SK-MEL-5 (cell line): ENCODE results near the gene KCNIP4. TPM values are rescaled to one million over a fixed set of nuclear protein-coding genes. Genes with fewer than 3 reads are reported as not detected.

Source experiments
- DNase-seq: peaks from one replicate; pipeline ENCODE4 v3.0.0-alpha.2; 2016; ENCODE audit warnings: low read depth, low spot score
- in situ Hi-C: cut with HindIII; loops from 2 replicates; pipeline ENCODE4 v1.10.0; 2016; ENCODE audit warnings: low sequenced_read_pairs, high pct_unique_total_duplicates, low pct_unique_long_range_greater_than_20kb
- total RNA-seq: library from RNA; depleted of rRNA; stranded (reverse); fragments of >200 nt; shearing (Covaris generic); gene quantifications from 2 replicates; pipeline ENCODE4 v1.2.3, GENCODE V29; 2014

Gene KCNIP4
- total RNA-seq, 1 experiment from 2014 or later: not detected

DNA sequence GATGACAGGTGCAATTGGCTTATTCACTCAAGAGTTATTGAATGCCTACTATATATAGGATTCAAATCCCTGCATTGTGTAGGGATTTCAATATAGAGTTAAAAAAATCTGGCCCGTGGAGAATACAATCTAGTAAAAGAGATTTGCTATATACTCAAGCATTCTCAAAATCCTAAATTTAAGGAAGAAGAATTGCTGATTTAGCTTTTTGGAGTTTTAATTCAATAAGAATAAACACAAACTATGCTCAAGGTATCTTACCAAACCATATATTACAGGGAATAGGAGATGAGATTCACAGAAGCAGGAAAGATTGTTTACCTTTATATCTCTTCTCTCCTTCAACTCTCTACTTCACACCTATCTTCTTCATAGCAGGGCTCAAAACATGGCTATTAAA lies 771.5 kb downstream of the KCNIP4 start:
- in situ Hi-C loops: no loop called here
- no peak for DNase-seq

DNA sequence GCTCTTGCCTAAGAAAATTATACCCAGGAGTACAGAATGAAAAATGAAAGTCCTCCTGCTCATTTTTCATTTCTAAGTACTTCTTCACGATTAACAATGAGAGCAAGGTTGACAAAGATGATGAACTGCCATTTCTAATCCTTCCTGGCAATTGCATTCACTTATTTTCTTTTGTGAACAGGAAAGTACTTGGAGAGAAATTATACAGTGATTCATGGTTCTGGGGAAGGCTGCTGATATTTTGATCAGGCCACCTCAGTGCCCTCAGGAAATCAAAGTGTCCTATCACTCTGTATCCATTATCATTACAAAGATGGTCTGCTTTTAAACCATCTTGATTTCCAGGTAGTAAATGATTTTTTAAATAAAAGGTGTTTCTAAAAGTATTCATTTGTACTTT lies 780.9 kb downstream of the KCNIP4 start:
- in situ Hi-C loops: no loop called here
- DNase-seq: no peak

DNA sequence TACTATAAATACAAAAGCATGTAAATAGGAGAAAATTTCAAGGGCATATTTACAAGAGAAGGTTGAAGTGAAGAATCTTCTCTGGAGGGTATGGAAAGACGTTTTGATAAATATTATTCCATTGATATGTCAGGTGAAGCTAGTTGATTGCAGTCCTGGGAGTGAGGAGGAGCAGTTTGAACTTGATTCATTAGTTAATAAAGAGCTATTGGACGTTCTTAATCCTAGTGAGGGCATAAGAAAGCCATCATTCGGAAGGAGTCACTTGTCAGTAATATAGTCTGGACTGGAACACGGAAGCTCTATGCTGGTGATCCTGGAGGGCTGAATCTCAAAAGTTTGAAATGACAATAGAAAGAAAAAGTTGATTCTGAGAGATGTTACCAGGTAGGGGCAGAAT lies 793.2 kb downstream of the KCNIP4 start:
- in situ Hi-C loops: no loop called here
- DNase-seq: no peak

DNA sequence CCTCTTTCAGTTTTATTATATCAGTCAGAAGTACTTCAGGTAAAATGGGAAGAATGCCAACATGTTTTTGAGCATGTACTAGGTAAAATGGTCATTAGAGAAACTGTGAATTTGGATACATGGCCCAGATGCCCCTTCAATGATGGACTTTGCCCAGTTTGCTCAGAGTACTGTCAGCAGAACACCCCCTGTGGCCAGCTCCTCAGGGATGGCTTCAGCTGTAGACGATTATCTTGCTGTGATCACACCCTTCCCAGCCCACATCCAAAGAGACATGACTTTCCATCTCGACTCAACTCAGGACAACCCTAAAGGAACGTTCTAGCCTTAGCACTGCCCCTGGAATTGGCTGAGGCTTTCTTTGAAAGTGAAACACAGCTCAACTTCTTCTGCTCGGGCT lies 809.2 kb downstream of the KCNIP4 start:
- DNase-seq: no peak
- in situ Hi-C loops: no loop called here

DNA sequence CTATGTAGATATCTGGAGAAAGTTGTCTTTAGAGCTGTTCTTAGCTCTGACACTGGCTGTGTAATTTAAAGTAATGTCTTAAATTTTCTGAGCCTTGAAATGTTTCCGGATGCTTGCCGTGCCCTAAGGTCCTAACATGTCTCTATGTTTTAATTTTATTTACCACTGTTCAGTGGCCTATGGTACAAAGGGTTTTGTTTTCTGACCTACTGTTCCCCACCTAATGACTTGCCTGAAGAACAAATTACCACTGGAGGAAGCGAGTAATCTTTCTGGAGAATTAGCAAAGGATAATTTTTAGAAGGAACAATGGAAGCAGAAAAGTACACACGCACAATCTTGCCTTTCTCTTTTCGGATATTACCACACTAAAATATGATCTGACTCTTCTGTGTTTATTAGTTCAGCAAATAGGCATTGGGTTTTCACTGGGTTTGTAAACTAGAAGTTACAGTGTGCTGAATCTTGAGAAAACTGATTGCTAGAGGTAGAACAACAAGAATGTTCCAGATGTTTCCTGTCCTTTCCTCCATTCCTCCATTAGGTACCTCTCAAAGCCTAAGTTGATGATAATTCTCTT lies 812.4 kb downstream of the KCNIP4 start:
- in situ Hi-C loops: no loop called here

DNA sequence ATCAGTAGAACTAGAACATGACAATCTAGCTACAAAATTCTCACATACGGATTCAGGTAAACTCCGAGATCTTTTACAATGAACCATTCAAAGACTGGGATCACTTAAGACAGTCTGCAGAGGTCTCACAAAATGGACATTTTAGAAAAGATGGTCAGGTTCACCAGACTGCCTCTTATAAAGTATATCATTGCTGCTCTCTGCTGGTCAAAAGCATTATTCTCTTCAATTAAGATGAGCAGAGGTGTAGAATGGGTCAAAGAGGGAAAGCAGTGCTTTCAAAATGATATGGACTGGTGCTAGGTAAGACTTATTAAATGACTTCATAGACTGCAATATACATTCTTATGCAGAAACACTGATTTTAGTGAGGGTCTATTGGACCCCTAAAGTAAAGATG lies 813.6 kb downstream of the KCNIP4 start:
- peak; percentile 69 for DNase-seq
- in situ Hi-C loops: no loop called here

More for the DNA sequence above, 812.4 kb downstream of the KCNIP4 start:
- no peak for DNase-seq

DNA sequence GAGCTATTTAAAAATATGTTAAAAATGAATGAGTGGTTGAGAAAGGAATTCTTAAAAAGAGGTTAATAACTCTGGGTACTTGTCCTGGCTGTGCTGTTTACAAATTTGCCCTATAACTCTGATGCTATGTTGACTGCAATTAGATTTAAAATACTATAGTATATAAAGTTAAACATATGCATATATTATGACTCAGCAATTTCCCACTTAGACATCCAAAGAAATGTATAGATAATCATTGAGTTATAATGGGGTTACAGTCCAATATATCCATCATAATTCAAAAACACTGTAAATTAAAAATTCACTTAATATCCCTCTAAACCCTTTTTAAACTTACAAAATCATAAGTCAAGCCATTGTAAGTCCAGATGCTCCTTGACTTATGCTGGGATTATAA lies 818.0 kb downstream of the KCNIP4 start:
- no peak for DNase-seq
- in situ Hi-C loops: no loop called here

DNA sequence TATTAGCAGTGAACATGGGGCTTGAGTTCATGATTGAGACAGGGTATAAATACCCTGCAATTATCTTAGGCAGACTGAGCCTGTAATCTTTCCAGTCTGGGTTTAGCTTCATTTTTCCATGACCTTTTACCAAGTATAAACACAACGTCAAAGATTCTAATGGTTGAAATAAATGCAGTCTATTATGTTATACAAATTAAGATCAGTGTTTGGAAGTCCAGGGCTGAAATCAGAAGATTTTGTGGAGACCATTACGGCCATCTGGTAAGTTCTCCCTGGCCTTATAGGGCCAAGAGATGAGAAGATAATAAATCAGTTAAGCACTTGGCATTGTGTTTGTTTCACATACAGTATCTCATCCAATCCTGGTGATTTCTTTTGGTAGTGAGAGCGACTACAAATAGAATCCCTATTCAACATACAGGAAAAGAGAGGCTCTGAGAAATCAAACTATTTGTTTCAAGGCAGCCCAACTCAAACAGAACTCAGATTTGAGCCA lies 822.5 kb downstream of the KCNIP4 start:
- no peak for DNase-seq
- in situ Hi-C loops: no loop called here

DNA sequence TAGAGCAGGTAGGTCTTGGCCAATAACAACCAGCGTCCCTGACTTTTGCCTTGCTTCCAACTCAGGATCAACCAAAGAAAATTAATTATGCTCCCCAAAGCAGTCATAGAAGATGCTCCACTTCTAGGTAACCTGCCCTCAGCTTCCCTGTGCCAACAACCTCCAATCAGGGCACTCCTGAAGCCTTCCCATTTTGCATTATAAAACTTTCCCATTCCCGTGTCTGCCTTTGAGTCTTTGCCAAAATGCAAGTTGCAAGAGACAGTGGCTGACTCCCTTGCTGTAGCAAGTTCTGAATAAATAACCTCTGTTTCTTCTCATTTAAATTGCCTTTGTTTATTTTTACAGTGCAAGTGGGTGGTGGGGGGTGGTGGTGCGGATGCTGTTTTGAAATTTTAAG lies 830.3 kb downstream of the KCNIP4 start:
- in situ Hi-C loops: no loop called here
- no peak for DNase-seq

DNA sequence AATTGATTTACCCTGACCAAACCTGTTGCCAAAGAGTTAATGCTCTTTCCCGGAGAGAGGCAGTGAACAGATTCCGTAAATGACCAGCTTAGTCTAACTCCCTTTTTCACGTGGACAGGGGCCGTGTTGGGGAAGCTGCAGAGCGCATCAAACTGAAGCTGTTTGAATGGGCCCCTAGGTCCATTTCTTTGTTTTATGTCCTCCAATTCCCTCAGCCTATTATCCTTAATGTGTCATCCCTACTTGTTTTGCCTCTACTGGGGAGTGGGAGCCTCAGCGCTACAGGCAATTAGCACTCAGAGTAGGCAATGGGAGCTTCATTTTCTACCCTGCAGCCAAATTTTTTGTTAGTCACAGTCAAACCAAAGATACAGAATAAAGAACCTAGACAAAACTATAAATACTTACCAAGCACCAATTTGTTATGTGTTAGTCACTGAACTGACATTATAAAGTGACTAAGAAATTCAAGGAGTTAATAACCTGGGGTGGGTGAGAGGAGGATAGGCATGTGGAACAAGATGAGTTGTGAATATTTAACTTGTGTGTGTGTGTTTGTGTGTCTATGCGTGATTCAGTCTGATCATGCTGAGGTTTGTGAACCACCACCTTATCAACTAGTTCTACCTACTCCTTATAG lies 830.9 kb downstream of the KCNIP4 start:
- in situ Hi-C loops: no loop called here
- DNase-seq: no peak

DNA sequence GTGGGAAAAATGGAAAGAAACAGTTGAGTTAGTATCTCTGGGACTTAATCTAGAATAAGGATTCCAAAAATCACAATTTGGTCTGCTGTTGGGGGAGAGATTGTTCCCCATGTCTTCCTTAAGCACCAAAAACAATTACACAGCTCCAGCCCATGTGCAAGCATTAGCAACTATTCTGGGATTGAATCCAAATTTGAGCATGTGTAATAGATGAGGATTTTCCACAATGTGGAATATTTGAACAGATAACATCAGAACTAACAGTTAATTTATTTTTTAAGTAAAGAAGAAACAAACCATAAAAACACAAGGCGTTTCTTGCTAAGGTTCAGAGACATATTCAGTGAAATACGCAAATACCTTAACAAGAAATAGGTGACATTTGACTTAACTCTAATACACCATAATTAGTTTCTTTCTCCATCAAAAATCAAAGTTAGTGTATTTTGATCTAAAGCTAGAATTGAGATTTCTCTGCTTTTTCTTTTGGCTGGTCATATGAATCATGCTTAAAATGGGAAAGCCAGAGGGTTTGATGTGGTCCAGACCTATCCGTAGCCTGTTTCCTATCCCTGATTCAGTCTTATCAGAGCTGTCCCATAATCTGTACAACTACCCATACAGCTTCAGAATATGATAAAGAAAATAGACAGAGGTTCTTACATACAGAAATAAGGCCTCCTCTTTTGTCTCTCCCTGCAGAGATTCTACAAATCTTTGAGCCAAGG lies 834.9 kb downstream of the KCNIP4 start:
- in situ Hi-C loops: no loop called here
- no peak for DNase-seq

DNA sequence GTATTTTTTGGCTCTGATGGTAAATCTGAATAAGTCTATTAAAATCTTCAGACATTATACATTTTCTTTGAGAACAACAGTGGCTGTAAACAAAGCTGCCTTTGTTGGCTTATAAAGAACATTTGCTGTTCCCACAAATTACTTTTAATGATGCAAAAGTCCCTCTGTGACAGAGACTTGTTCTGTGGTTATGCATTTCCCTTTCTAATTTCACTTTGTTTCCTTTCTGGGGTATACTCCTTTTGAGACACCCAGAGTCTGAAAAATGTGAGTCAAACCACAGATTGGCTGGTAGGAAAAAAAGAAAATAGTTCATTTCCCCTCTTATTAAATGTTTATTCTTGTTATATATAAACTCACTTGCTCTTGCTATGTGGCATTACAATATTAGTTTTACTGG lies 845.9 kb downstream of the KCNIP4 start:
- in situ Hi-C loops: no loop called here

DNA sequence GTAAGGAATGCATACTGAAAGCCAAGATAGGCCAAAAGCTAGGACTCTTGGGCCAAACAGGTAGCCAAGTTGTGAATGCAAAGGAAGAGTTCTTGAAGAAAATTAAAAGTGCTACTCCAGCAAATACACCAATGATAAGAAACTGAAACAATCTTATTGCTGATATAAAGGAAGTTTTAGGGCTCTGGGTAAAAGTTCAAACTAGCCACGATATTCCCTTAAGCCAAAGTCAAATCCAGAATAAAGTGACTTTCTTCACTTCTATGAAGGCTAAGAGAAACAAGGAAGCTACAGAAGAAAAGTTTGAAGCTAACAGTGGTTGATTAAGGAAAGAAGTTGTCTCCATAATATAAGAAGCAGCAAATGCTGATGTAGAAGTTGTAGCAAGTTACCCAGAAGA lies 850.7 kb downstream of the KCNIP4 start:
- no peak for DNase-seq
- in situ Hi-C loops: no loop called here

More for the DNA sequence above, 845.9 kb downstream of the KCNIP4 start:
- DNase-seq: no peak

DNA sequence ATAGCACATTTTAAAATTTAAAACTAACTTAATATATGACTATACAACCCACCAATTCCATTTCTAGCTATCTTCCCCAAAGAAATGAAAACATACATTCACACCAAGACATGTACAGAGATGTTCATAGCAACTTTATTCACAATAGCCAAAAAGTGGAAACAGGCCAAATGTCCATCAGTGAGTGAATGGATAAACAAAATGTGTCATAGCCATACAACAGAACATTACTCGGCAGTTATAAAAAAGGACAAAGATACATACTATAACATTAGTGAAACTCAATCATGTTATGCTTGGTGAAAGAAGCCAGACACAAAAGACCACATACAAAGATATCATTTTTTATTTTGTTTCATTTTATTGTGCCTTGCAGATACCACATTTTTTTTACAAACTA lies 851.5 kb downstream of the KCNIP4 start:
- in situ Hi-C loops: no loop called here

DNA sequence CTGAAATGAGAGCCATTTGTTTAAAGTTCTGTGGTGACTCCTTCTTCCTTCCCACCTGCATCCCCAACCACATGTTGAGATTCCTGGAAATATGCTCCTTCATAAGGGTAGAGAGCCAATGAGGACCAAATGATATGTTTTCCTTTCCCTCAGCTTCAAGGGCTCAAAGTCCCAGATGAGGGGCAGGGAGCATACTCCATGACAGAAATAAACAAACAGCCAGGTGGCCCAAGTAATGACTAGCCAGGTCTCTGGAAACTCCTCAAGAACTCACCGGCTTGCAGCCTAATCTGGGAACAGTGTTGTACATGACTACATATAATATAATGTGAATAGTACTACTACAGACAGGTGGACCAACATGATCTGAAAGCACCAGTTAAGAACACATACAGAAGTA lies 856.0 kb downstream of the KCNIP4 start:
- in situ Hi-C loops: no loop called here
- DNase-seq: no peak

More for the DNA sequence above, 851.5 kb downstream of the KCNIP4 start:
- DNase-seq: no peak

DNA sequence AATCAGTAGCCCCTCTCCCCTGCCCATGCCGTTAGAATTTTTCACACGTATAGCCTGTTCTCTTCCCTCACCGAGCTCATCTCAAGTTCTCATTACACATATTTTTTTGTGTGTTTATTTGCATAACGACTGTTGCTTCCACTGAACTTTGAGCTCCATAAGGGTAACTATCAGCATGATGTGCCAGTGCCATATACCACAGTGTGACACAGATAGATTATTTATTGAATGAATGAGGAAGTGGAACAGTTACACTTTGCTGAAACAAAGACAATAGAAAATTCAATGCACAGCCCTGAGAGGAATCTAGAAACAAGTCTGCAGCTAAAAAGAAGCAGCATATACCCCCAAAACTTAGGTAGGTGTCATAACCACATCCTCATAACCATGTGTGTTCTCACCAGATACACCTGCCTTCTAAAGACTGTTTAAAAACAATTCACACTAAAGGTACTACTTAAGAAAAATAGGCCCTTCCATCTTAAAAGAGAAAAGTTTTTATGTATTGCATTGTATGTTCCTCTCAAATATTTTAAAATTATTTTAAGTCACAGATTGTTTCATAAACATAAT lies 858.4 kb downstream of the KCNIP4 start:
- in situ Hi-C loops: no loop called here
- no peak for DNase-seq

DNA sequence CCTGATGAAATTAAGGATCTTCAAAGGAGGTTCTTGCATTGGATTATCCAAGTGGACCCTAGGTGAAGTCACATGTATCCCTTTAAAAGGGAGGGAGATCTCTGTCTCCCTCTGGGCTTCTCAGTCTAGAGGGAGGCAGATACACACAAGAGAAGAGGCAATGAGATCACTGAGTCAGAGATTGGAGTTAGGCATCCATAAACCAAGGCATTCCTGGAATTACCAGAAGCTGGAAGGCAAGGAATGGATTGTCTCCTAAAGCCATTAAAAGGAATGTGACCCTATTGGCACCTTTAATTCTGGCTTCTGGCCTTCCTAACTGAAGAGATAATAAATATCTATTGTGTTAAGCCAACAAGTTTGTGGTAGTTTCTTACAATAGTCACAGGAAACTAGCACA lies 865.2 kb downstream of the KCNIP4 start:
- in situ Hi-C loops: no loop called here
- DNase-seq: no peak

DNA sequence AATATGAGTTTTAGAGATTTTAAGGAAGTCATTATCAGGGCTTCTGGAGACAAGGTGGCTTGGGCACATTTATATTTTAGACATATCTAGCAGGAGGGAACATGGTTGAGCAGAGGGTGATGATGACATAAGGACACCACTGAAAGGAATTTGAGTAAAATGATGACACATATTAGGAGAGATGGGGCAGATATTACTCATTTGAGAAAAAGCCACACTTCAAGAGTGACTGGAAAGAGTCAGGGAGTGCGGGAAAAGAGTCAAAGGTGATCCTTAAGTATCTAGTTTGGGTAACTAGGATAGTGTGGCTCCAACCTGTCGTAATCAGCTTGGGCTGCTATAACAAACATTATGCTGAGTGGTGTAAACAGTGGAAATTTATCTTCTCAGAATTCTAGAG lies 870.6 kb downstream of the KCNIP4 start:
- in situ Hi-C loops: no loop called here
- no peak for DNase-seq

DNA sequence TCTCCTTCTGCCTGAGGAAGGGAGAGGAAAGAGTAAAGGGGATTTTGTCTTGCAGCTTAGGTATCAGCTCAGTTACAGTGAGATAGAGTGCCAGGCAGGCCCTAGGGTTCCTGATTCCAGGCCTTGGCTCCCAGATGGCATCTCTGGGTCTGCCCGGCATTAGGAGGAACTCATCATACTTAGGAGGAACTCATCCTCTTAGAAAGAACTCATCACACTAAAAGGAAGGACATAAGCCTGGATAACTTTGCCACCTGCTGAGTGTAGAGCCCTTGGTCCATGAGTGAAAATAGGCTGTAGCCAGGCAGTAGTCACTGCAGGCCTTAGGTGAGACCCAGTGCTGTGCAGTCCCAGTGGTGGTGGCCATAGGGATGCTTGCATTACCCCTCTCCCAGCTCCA lies 881.2 kb downstream of the KCNIP4 start:
- in situ Hi-C loops: no loop called here
- DNase-seq: no peak
